ENCODE measurements around the gene TAMALIN.

TAMALIN gene

GRCh38 chr12:52055731-52056711 is 49.3 kb downstream of the TAMALIN start:
- DNase-seq (ENCODE audit: low read depth, low spot score): no peak

GRCh38 chr12:52056801-52057637 is 50.3 kb downstream of the TAMALIN start:
- DNase-seq (ENCODE audit: low read depth, low spot score): no peak

GRCh38 chr12:52057638-52058576 is 51.2 kb downstream of the TAMALIN start:
- DNase-seq (ENCODE audit: low read depth, low spot score): no peak

GRCh38 chr12:52058631-52059361 is 52.0 kb downstream of the TAMALIN start:
- DNase-seq (ENCODE audit: low read depth, low spot score): no peak

GRCh38 chr12:52059582-52060497 is 53.1 kb downstream of the TAMALIN start:
- DNase-seq (ENCODE audit: low read depth, low spot score): no peak

- no peak for DNase-seq (ENCODE audit: low read depth, low spot score)
Measured at GRCh38 chr12:52060498-52061177, 53.9 kb downstream of the TAMALIN start.

GRCh38 chr12:52061470-52062166 is 54.9 kb downstream of the TAMALIN start:
- no peak for DNase-seq (ENCODE audit: low read depth, low spot score)

- DNase-seq (ENCODE audit: low read depth, low spot score): no peak
Measured at GRCh38 chr12:52062167-52063081, 55.7 kb downstream of the TAMALIN start.

GRCh38 chr12:52063082-52063924 is 56.6 kb downstream of the TAMALIN start:
- DNase-seq (ENCODE audit: low read depth, low spot score): no peak

- no peak for DNase-seq (ENCODE audit: low read depth, low spot score)
Measured at GRCh38 chr12:52063981-52064649, 57.4 kb downstream of the TAMALIN start.

Measured in iPS DF 19.7 (cell line).